Measurements from ENCODE around the gene EDC3. TPM values are rescaled to one million over a fixed set of nuclear protein-coding genes. Genes with fewer than 3 reads are reported as not detected.

EDC3 gene
- total RNA-seq, 1 donor from 2014 or later = 42.9 TPM

GRCh38 chr15:74593122-74593521 is 102.7 kb downstream of the EDC3 start:
- no peak overlapping the region for H3K4me3 Mint-ChIP-seq (ENCODE audit: unreplicated experiment)
- H3K9me3 Mint-ChIP-seq (ENCODE audit: unreplicated experiment) = no peaks in the 10 kb centered on the region
- H3K27ac Mint-ChIP-seq (ENCODE audit: unreplicated experiment) = no peak overlapping the region
- peaks cover 12% of the 10 kb centered on the region for H3K4me1 Mint-ChIP-seq (ENCODE audit: unreplicated experiment)
- peaks cover 16% of the 10 kb centered on the region for H3K36me3 Mint-ChIP-seq (ENCODE audit: unreplicated experiment)
- no peak for TF ChIP-seq CTCF (IDR thresholded peaks at IDR 0.05)
- DNase-seq (ENCODE audit: extremely low spot score, unreplicated experiment) = no peak
- H3K27me3 Mint-ChIP-seq (ENCODE audit: unreplicated experiment) = no peaks in the 10 kb centered on the region

- Mint-ChIP-seq H3K36me3 (ENCODE audit: unreplicated experiment) (peaks cover 14% of the 10 kb centered on the region), H3K4me1 (ENCODE audit: unreplicated experiment) (peaks cover 14% of the 10 kb centered on the region), H3K4me3 (ENCODE audit: unreplicated experiment) (no peak overlapping the region), H3K27me3 (ENCODE audit: unreplicated experiment) (no peaks in the 10 kb centered on the region), H3K27ac (ENCODE audit: unreplicated experiment) (no peak overlapping the region), H3K9me3 (ENCODE audit: unreplicated experiment) (no peaks in the 10 kb centered on the region)
- TF ChIP-seq CTCF (IDR thresholded peaks at IDR 0.05) = no peak
- no peak for DNase-seq (ENCODE audit: extremely low spot score, unreplicated experiment)
These were observed 103.6 kb downstream of the EDC3 start for GRCh38 chr15:74592222-74592621.

- Mint-ChIP-seq H3K27ac (ENCODE audit: unreplicated experiment) (no peak overlapping the region), H3K27me3 (ENCODE audit: unreplicated experiment) (no peaks in the 10 kb centered on the region), H3K36me3 (ENCODE audit: unreplicated experiment) (peaks cover 9% of the 10 kb centered on the region), H3K9me3 (ENCODE audit: unreplicated experiment) (no peaks in the 10 kb centered on the region), H3K4me3 (ENCODE audit: unreplicated experiment) (no peak overlapping the region), H3K4me1 (ENCODE audit: unreplicated experiment) (peaks cover 14% of the 10 kb centered on the region)
- no peak for TF ChIP-seq CTCF (IDR thresholded peaks at IDR 0.05)
- no peak for DNase-seq (ENCODE audit: extremely low spot score, unreplicated experiment)
These were observed 106.0 kb downstream of the EDC3 start for GRCh38 chr15:74589826-74590225.

GRCh38 chr15:74585857-74586256 is 110.0 kb downstream of the EDC3 start:
- no peak overlapping the region for H3K27ac Mint-ChIP-seq (ENCODE audit: unreplicated experiment)
- H3K36me3 Mint-ChIP-seq (ENCODE audit: unreplicated experiment) = peaks cover 5% of the 10 kb centered on the region
- H3K9me3 Mint-ChIP-seq (ENCODE audit: unreplicated experiment) = no peaks in the 10 kb centered on the region
- no peaks in the 10 kb centered on the region for H3K27me3 Mint-ChIP-seq (ENCODE audit: unreplicated experiment)
- no peak for DNase-seq (ENCODE audit: extremely low spot score, unreplicated experiment)
- peaks cover 14% of the 10 kb centered on the region for H3K4me1 Mint-ChIP-seq (ENCODE audit: unreplicated experiment)
- no peak for TF ChIP-seq CTCF (IDR thresholded peaks at IDR 0.05)
- H3K4me3 Mint-ChIP-seq (ENCODE audit: unreplicated experiment) = no peak overlapping the region

GRCh38 chr15:74585191-74585590 is 110.6 kb downstream of the EDC3 start:
- no peaks in the 10 kb centered on the region for H3K27me3 Mint-ChIP-seq (ENCODE audit: unreplicated experiment)
- no peak overlapping the region for H3K4me3 Mint-ChIP-seq (ENCODE audit: unreplicated experiment)
- H3K36me3 Mint-ChIP-seq (ENCODE audit: unreplicated experiment) = peaks cover 4% of the 10 kb centered on the region
- no peaks in the 10 kb centered on the region for H3K9me3 Mint-ChIP-seq (ENCODE audit: unreplicated experiment)
- no peak for TF ChIP-seq CTCF (IDR thresholded peaks at IDR 0.05)
- peaks cover 14% of the 10 kb centered on the region for H3K4me1 Mint-ChIP-seq (ENCODE audit: unreplicated experiment)
- no peak for DNase-seq (ENCODE audit: extremely low spot score, unreplicated experiment)
- H3K27ac Mint-ChIP-seq (ENCODE audit: unreplicated experiment) = no peak overlapping the region
